ENCODE results near the gene MORN3. TPM values are rescaled to one million over a fixed set of nuclear protein-coding genes. Genes with fewer than 3 reads are reported as not detected.

MORN3 gene
- total and polyA plus RNA-seq, 2 of the 8 experiments (the other 6 are each of a cell fraction or from before 2014, with no cell fraction given) = 0.39 to 0.93 TPM

GRCh38 chr12:121656122-121656521 lies 13.3 kb downstream of the MORN3 start:
- H3K23me2 ChIP-seq (ENCODE audit: low read depth, low read length) = no peaks in the 10 kb centered on the region; the same call in 1 of the 2 replicates
- no peaks in the 10 kb centered on the region for H4K20me1 ChIP-seq (replicated peaks in 1 of 2; ENCODE audit: control insufficient read depth in 1 of 2, insufficient read depth in 2 of 2, low read length in 2 of 2)
- H3K79me1 ChIP-seq (ENCODE audit: low read depth, low read length) = no peaks in the 10 kb centered on the region
- no peak overlapping the region for H3K4me3 ChIP-seq (ENCODE audit: extremely low read depth in 1 of 4, insufficient read depth in 2 of 4, low read depth in 3 of 4, low read length in 4 of 4)
- H2BK12ac ChIP-seq (ENCODE audit: low read depth, low read length) = no peak overlapping the region
- no peak overlapping the region for H2BK120ac ChIP-seq (replicated peaks; ENCODE audit: low read depth, low read length)
- H3K27me3 ChIP-seq (replicated peaks in 1 of 4; ENCODE audit: control insufficient read depth in 3 of 4, extremely low read depth in 1 of 4, insufficient read depth in 3 of 4, low read length in 3 of 4) = no peaks in the 10 kb centered on the region
- H3K36me3 ChIP-seq (ENCODE audit: control insufficient read depth in 2 of 4, insufficient read depth in 4 of 4, low read length in 3 of 4) = peaks cover 0 to 3% (median 0%) of the 10 kb centered on the region in 4 experiments; a peak in 1 of 8 replicates
- H3K27ac ChIP-seq (ENCODE audit: low read depth, low read length) = no peak overlapping the region
- no peak overlapping the region for H3K56ac ChIP-seq (replicated peaks; ENCODE audit: insufficient read length, low read depth, low read length)
- H2AFZ ChIP-seq (ENCODE audit: low read length) = no peak overlapping the region
- no peak overlapping the region for H4K5ac ChIP-seq (ENCODE audit: insufficient read length, low read depth, low read length)
- H3K79me2 ChIP-seq (ENCODE audit: control insufficient read depth in 1 of 2, insufficient read depth in 2 of 2, low read length in 2 of 2) = no peaks in the 10 kb centered on the region
- DNase-seq (ENCODE audit: low read depth in 1 of 2, low spot score in 2 of 2) (no peak), FAIRE-seq (no peak)
- H3K4me1 ChIP-seq (replicated peaks in 1 of 4; ENCODE audit: control insufficient read depth in 3 of 4, insufficient read depth in 4 of 4, low read length in 3 of 4) = peaks cover 0 to 11% (median 7%) of the 10 kb centered on the region in 4 experiments; a peak in 5 of 7 replicates
- no peaks in the 10 kb centered on the region for H3K9me3 ChIP-seq (ENCODE audit: insufficient read depth in 2 of 2, low read depth in 1 of 2, low read length in 1 of 2)
- no peak overlapping the region for H3K4me2 ChIP-seq (ENCODE audit: insufficient read depth in 1 of 2, low read depth in 2 of 2, low read length in 2 of 2)
- POLR2A ChIA-PET (ENCODE audit: partially characterized antibody) = interaction anchor here (1.1 to 3.2 kb wide), 3 partner anchors 16 to 79 kb away, joined by 4 to 14 read pairs (median 4); partner anchors contain the start of gene ORAI1
- H3K9ac ChIP-seq (replicated peaks in 1 of 4; ENCODE audit: extremely low read depth in 1 of 4, low read depth in 3 of 4, low read length in 3 of 4) = no peak overlapping the region
- no peak overlapping the region for H2BK15ac ChIP-seq (ENCODE audit: low read length)
- no peak overlapping the region for H3K4ac ChIP-seq (replicated peaks; ENCODE audit: insufficient read length, low read depth, low read length)
- H3K18ac ChIP-seq (ENCODE audit: extremely low read depth, low read length) = no peak overlapping the region
- no peak overlapping the region for H4K91ac ChIP-seq (replicated peaks; ENCODE audit: insufficient read length, low read length)
- no peak overlapping the region for H2AK5ac ChIP-seq (ENCODE audit: low read depth, low read length)
- no peak overlapping the region for H2BK5ac ChIP-seq (ENCODE audit: low read depth, low read length)
- H3K14ac ChIP-seq (ENCODE audit: insufficient read length) = no peak overlapping the region
- H4K8ac ChIP-seq (ENCODE audit: extremely low read depth, insufficient read depth, low read length) = no peak overlapping the region
- CTCF ChIA-PET (ENCODE audit: partially characterized antibody) = interaction anchor here (0.9 to 2.0 kb wide), 5 partner anchors 12 to 177 kb away, joined by 3 to 6 read pairs (median 4); no protein-coding TSS in a partner anchor
- no peak overlapping the region for H2BK20ac ChIP-seq (ENCODE audit: low read length)
- no peak overlapping the region for H3K23ac ChIP-seq (ENCODE audit: insufficient read length)
- 89% methylated on average over 2 of the region's 2 CpGs; no CpG with 5 or more reads in 1 of the 2 experiments for WGBS, 2 experiments (ENCODE audit: extremely low coverage in 1 of 2, insufficient coverage in 1 of 2, insufficient read length in 1 of 2, insufficient replicate concordance in 2 of 2, low coverage in 1 of 2, low lambda C conversion rate in 2 of 2, missing lambda C conversion rate in 1 of 2)
- TF ChIP-seq EGR1 (IDR thresholded peaks at IDR 0.05; ENCODE audit: borderline replicate concordance, low read depth, low read length) = no peak
- no peak for TF ChIP-seq HDAC6 (IDR thresholded peaks at IDR 0.05; ENCODE audit: low read depth, low read length)
- TF ChIP-seq SUZ12 (IDR thresholded peaks at IDR 0.05; ENCODE audit: low read length) = no peak
- TF ChIP-seq MAX (IDR thresholded peaks at IDR 0.05) = no peak
- no peak for TF ChIP-seq SIRT6 (IDR thresholded peaks at IDR 0.05; ENCODE audit: low read length)
- TF ChIP-seq BRCA1 (IDR thresholded peaks at IDR 0.05; ENCODE audit: low read depth, low read length) = no peak
- no peak for TF ChIP-seq SP4 (IDR thresholded peaks at IDR 0.05; ENCODE audit: low read length)
- no peak for TF ChIP-seq CREB1 (IDR thresholded peaks at IDR 0.05)
- no peak for TF ChIP-seq KDM1A (IDR thresholded peaks at IDR 0.05; ENCODE audit: borderline replicate concordance, low read length)
- TF ChIP-seq SAP30 (IDR thresholded peaks at IDR 0.05; ENCODE audit: insufficient read depth, insufficient replicate concordance, low read length) = no peak
- no peak for TF ChIP-seq JUND (IDR thresholded peaks at IDR 0.05; ENCODE audit: low read length)
- TF ChIP-seq RBBP5 (IDR thresholded peaks at IDR 0.05; ENCODE audit: borderline replicate concordance, low read depth, low read length) = no peak
- no peak for TF ChIP-seq POU5F1 (IDR thresholded peaks at IDR 0.05; ENCODE audit: low read depth, low read length)
- TF ChIP-seq USF2 (IDR thresholded peaks at IDR 0.05; ENCODE audit: low read length) = no peak

Measured in H1 (cell line).